Measurements from ENCODE around the gene PIGW. TPM values are rescaled to one million over a fixed set of nuclear protein-coding genes. Genes with fewer than 3 reads are reported as not detected.
A peak's percentile ranks its signal among the peaks of the same experiment; 100 is the strongest.

PIGW gene
- total and polyA plus RNA-seq, 9 of the 15 experiments (the other 6 are each of a cell fraction or from before 2014, with no cell fraction given): 9.5 to 33.9 (median 21.2) TPM

DNA sequence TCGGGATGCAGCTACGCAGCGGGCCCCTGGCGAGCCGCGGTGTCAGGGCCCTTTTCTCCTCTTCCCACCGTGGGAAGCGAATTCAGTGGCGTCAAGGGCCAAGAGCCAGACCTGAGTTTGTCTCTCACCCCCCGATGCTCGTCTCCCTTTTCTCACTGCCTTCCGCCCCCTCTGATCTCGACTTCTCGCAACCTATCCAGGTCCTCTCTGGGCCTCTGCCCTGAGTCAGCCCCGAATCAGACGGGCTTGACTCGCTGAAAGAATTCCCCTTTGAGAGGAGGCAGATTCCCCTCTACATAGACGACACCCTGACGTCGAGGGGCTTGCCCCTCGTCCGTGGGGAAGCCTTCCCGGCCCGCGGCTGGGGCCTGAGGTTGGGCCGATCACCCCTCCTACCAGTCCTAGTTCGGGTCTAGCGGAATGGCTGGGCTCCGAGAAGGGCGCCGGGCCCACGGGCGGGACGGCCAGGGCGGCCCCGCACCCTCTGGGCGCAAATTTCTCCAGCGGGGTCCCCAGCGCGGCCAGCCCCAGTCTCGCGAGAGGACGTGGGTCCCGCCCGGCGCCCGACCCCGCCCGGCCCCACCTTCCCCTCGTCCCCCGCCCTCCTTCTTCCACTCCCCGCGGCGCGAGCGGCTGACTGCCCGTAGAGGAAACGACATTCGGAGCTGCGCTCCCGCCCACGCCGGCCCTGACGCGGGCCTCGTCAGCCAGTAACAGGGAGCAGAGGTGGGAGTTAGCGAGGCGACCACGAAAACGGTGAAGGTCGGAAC, 9.7 kb downstream of the PIGW start, which contains the start of gene GGNBP2 (continued):
- TF ChIP-seq, protein P1, sequence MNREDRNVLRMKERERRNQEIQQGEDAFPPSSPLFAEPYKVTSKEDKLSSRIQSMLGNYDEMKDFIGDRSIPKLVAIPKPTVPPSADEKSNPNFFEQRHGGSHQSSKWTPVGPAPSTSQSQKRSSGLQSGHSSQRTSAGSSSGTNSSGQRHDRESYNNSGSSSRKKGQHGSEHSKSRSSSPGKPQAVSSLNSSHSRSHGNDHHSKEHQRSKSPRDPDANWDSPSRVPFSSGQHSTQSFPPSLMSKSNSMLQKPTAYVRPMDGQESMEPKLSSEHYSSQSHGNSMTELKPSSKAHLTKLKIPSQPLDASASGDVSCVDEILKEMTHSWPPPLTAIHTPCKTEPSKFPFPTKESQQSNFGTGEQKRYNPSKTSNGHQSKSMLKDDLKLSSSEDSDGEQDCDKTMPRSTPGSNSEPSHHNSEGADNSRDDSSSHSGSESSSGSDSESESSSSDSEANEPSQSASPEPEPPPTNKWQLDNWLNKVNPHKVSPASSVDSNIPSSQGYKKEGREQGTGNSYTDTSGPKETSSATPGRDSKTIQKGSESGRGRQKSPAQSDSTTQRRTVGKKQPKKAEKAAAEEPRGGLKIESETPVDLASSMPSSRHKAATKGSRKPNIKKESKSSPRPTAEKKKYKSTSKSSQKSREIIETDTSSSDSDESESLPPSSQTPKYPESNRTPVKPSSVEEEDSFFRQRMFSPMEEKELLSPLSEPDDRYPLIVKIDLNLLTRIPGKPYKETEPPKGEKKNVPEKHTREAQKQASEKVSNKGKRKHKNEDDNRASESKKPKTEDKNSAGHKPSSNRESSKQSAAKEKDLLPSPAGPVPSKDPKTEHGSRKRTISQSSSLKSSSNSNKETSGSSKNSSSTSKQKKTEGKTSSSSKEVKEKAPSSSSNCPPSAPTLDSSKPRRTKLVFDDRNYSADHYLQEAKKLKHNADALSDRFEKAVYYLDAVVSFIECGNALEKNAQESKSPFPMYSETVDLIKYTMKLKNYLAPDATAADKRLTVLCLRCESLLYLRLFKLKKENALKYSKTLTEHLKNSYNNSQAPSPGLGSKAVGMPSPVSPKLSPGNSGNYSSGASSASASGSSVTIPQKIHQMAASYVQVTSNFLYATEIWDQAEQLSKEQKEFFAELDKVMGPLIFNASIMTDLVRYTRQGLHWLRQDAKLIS (CRISPR knock-in tag; IDR thresholded peaks at IDR 0.05): 0 out of 2 replicates have a peak, but pooled peaks have one; percentile 15
- TF ChIP-seq CBFB (CRISPR knock-in tag; IDR thresholded peaks at IDR 0.05) (0 out of 2 replicates have a peak, but pooled peaks have one; percentile 31), CBFA2T3 (IDR thresholded peaks at IDR 0.05) (no peak), RBBP5 (IDR thresholded peaks at IDR 0.05; ENCODE audit: borderline replicate concordance, insufficient read depth, low read length, poor library complexity, severe bottlenecking) (peak; percentile 82), TBP (optimal IDR thresholded peaks at IDR 0.05; ENCODE audit: low read depth, low read length) (peak; percentile 58), NEUROD1 (IDR thresholded peaks at IDR 0.05; ENCODE audit: borderline replicate concordance, low read depth, low read length, partially characterized antibody) (peak; percentile 9), EGR1 (conservative IDR thresholded peaks at IDR 0.05) (peak; percentile 98), PHF21A (IDR thresholded peaks at IDR 0.05; ENCODE audit: borderline replicate concordance, low read depth) (0 out of 2 replicates have a peak, but pooled peaks have one; percentile 7), TAF9B (IDR thresholded peaks at IDR 0.05; ENCODE audit: partially characterized antibody) (peak; percentile 17), NCOA6 (IDR thresholded peaks at IDR 0.05) (peak; percentile 86), GATAD2A (IDR thresholded peaks at IDR 0.05) (0 out of 2 replicates have a peak, but pooled peaks have one; percentile 23), KDM5B (IDR thresholded peaks at IDR 0.05; ENCODE audit: insufficient replicate concordance, low read depth, low read length) (peak; percentile 77), RFX7 (CRISPR knock-in tag; IDR thresholded peaks at IDR 0.05) (0 out of 2 replicates have a peak, but pooled peaks have one; percentile 16), SOX6 (IDR thresholded peaks at IDR 0.05) (peak; percentile 8; the same call in 1 of the 2 replicates), HMG20A (CRISPR knock-in tag; conservative IDR thresholded peaks at IDR 0.05) (no peak), GATAD2B (IDR thresholded peaks at IDR 0.05; ENCODE audit: borderline replicate concordance) (no peak), CBX1 (IDR thresholded peaks at IDR 0.05; ENCODE audit: low read depth) (peak; percentile 71; the same call in 1 of the 2 replicates), RNF2 (IDR thresholded peaks at IDR 0.05) (peak; percentile 21; the same call in 1 of the 2 replicates), SMARCA4 (IDR thresholded peaks at IDR 0.05) (no peak), CHD1 (IDR thresholded peaks at IDR 0.05; ENCODE audit: low read length) (peak; percentile 80)
- TF ChIP-seq, protein P2, sequence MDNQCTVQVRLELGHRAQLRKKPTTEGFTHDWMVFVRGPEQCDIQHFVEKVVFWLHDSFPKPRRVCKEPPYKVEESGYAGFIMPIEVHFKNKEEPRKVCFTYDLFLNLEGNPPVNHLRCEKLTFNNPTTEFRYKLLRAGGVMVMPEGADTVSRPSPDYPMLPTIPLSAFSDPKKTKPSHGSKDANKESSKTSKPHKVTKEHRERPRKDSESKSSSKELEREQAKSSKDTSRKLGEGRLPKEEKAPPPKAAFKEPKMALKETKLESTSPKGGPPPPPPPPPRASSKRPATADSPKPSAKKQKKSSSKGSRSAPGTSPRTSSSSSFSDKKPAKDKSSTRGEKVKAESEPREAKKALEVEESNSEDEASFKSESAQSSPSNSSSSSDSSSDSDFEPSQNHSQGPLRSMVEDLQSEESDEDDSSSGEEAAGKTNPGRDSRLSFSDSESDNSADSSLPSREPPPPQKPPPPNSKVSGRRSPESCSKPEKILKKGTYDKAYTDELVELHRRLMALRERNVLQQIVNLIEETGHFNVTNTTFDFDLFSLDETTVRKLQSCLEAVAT (IDR thresholded peaks at IDR 0.05): 0 out of 4 replicates have a peak, but pooled peaks of 1 of the 2 experiments have one; percentile 11
- TF ChIP-seq, protein P3, sequence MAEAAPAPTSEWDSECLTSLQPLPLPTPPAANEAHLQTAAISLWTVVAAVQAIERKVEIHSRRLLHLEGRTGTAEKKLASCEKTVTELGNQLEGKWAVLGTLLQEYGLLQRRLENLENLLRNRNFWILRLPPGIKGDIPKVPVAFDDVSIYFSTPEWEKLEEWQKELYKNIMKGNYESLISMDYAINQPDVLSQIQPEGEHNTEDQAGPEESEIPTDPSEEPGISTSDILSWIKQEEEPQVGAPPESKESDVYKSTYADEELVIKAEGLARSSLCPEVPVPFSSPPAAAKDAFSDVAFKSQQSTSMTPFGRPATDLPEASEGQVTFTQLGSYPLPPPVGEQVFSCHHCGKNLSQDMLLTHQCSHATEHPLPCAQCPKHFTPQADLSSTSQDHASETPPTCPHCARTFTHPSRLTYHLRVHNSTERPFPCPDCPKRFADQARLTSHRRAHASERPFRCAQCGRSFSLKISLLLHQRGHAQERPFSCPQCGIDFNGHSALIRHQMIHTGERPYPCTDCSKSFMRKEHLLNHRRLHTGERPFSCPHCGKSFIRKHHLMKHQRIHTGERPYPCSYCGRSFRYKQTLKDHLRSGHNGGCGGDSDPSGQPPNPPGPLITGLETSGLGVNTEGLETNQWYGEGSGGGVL (CRISPR knock-in tag; IDR thresholded peaks at IDR 0.05): no peak
